ENCODE data around the gene PSMD6.

Gene PSMD6

GRCh38 chr3:64023187-64023860 is at the start of gene PSMD6:
PSMD6 (minus strand) TSS chr3:64023494; CDS start chr3:64023419, 75 bp downstream.
- DNase-seq = peak; percentile 87 to 90

- DNase-seq = no peak
These were observed 48.8 kb upstream of the PSMD6 start for GRCh38 chr3:64072126-64072525.

GRCh38 chr3:64070704-64071103 is 47.4 kb upstream of the PSMD6 start:
- no peak for DNase-seq

- DNase-seq = no peak
These were observed 44.4 kb upstream of the PSMD6 start for GRCh38 chr3:64067506-64068346.

- no peak for DNase-seq
These were observed 41.5 kb upstream of the PSMD6 start for GRCh38 chr3:64064804-64065203.

GRCh38 chr3:64063983-64064438 is 40.7 kb upstream of the PSMD6 start:
- DNase-seq = no peak

- no peak for DNase-seq
These were observed 40.1 kb upstream of the PSMD6 start for GRCh38 chr3:64063207-64063982.

GRCh38 chr3:64061628-64062027 is 38.3 kb upstream of the PSMD6 start:
- DNase-seq = no peak

- DNase-seq = no peak
These were observed 36.3 kb upstream of the PSMD6 start for GRCh38 chr3:64059484-64060175.

- DNase-seq = no peak
These were observed 35.3 kb upstream of the PSMD6 start for GRCh38 chr3:64058566-64058965.

- no peak for DNase-seq
These were observed 33.9 kb upstream of the PSMD6 start for GRCh38 chr3:64057231-64057630.

- no peak for DNase-seq
These were observed 33.4 kb upstream of the PSMD6 start for GRCh38 chr3:64056606-64057180.

GRCh38 chr3:64055076-64055475 is 31.8 kb upstream of the PSMD6 start:
- DNase-seq = no peak

GRCh38 chr3:64054488-64054887 is 31.2 kb upstream of the PSMD6 start:
- no peak for DNase-seq

- no peak for DNase-seq
These were observed 30.3 kb upstream of the PSMD6 start for GRCh38 chr3:64053581-64053980.

GRCh38 chr3:64053117-64053516 is 29.8 kb upstream of the PSMD6 start:
- DNase-seq = no peak

GRCh38 chr3:64049832-64050231 is 26.5 kb upstream of the PSMD6 start:
- no peak for DNase-seq

- no peak for DNase-seq
These were observed 25.8 kb upstream of the PSMD6 start for GRCh38 chr3:64049136-64049535.

- no peak for DNase-seq
These were observed 25.4 kb upstream of the PSMD6 start for GRCh38 chr3:64048631-64049061.

- no peak for DNase-seq
These were observed 24.5 kb upstream of the PSMD6 start for GRCh38 chr3:64047787-64048186.

- no peak for DNase-seq
These were observed 23.8 kb upstream of the PSMD6 start for GRCh38 chr3:64046996-64047594.

GRCh38 chr3:64046592-64046991 is 23.3 kb upstream of the PSMD6 start:
- no peak for DNase-seq

Measured in activated CD4-positive, alpha-beta T cell treated with anti-CD3 and anti-CD28 coated beads, Interleukin-2, amount 50 U/mL, for 4 hours (primary cell).